ENCODE results near the gene MSRB1. TPM values are rescaled to one million over a fixed set of nuclear protein-coding genes. Genes with fewer than 3 reads are reported as not detected.
"Not testable (repeated sequence)": the region's sequence is repeated elsewhere in the genome, so short reads cannot be mapped to it uniquely, and the experiment has no call there.

Gene MSRB1
- total RNA-seq, 1 experiment from 2014 or later = 116 TPM

DNA sequence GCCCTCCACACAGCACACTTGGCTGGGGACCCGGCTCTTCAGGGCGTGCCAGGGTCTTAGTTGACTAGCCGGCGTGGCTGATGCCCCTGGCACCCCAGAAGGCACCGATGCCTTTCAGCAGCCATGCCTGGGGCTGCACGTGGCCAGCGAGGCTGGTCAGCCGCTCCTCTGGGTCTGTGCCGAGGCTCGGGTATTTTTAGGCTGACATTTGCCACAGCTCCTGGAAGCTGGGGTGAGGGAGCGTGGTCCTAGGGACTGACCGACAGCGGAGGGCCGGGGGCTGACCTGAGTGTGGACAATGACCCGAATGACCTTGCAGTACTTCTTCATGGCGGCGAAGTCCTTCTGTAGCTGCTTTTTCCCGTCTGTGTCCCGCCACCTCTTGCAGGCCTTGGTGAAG lies 7.6 kb upstream of the MSRB1 start:
- H3K4me3 ChIP-seq = no peak overlapping the region
- no peaks in the 10 kb centered on the region for H3K36me3 ChIP-seq
- no peaks in the 10 kb centered on the region for H3K9me3 ChIP-seq
- DNase-seq = no peak
- H3K27me3 ChIP-seq = no peaks in the 10 kb centered on the region

DNA sequence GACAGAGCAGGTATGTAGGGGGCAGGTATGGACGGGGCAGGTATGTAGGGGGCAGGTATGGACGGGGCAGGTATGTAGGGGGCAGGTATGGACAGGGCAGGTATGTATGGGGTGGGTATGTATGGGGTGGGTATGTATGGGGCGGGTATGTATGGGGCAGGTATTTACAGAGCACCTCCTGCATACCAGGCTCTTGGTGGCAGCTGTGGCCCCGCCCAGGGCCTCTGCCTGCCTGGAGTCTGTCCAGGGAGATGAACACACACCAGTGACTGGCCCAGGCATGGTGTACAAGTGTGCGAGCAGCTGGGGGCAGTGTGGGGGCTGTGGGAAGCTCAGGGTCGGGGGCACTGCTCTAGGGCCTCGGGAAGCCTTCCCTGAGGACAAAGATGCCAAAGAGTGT lies 7.0 kb upstream of the MSRB1 start:
- no peak for DNase-seq
- Histone ChIP-seq H3K9me3 (no peaks in the 10 kb centered on the region), H3K4me3 (no peak overlapping the region), H3K27me3 (no peaks in the 10 kb centered on the region), H3K36me3 (no peaks in the 10 kb centered on the region)

DNA sequence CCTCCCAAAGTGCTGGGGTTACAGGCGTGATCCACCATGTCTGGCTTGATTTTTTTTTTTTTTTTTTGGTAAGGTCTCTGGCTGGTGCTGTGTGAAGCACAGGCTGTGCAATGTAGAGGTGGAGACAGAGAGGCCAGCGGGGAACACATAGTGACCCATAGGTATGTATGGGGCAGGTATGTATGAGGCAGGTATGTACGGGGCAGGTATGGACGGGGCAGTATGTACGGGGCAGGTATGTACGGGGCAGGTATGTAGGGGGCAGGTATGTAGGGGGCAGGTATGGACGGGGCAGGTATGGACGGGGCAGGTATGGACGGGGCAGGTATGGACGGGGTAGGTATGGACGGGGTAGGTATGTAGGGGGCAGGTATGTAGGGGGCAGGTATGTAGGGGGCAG lies 6.5 kb upstream of the MSRB1 start:
- Histone ChIP-seq H3K36me3 (no peaks in the 10 kb centered on the region), H3K9me3 (no peaks in the 10 kb centered on the region), H3K27me3 (no peaks in the 10 kb centered on the region), H3K4me3 (no peak overlapping the region)
- DNase-seq = no peak

DNA sequence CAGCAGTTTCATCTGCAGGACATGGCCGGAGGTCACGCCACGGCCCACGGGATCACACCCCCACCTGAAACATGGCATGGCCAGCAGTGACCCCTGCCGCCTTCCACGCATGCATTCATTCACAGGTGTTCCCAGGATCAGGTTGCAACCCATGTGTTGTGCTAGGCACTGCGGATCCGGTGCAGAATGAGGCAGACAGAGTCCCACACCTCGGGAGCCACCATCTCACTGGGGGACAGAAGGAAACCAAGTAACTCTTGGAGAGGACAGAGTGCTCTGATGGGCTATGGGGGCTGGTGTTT lies 4.3 kb upstream of the MSRB1 start:
- H3K4me3 ChIP-seq = no peak overlapping the region
- no peak for DNase-seq
- no peaks in the 10 kb centered on the region for H3K27me3 ChIP-seq
- H3K36me3 ChIP-seq = no peaks in the 10 kb centered on the region
- no peaks in the 10 kb centered on the region for H3K9me3 ChIP-seq

DNA sequence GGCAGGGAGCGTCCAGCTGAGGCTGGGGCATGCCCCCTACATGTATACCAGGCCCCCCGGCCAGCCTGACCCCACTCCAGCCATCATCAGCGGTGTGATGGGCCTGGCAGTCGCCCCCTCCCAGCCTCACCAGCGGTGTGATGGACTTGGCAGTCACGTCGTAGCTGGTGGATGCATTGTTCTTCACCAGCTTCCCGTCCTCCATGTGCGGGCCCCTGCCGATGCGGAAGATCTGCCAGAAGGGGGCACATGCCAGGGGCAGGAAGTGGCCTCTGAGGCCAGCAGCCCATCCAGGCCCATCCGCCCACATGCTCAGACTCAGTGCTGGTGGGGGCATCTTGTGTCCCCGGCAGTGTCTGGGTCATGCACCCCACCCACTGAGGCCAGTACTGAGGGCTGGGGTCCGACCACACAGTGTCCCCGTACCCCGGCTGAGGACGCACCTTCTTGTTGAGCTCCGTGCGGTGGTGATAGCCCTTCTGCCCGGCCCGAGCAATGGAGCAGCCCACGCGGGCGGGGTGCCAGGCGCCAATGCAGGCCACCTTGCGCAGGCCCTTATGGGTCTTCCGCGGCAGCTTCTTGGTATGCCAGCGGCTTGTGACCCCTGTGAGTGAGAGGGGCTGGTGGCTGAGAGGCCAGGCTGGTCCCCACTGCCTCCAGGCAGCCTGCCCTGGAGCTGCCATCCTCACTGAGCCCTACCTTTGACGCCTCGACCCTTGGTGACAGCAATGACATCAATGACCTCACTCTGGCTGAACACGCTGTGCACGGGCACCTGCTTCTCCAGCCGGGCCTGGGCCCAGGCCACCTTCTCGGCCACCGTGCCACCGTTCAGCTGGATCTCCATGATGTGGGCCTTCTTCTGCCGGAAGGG lies 3.7 kb upstream of the MSRB1 start:
- Histone ChIP-seq H3K36me3 (no peaks in the 10 kb centered on the region), H3K4me3 (no peak overlapping the region), H3K27me3 (no peaks in the 10 kb centered on the region), H3K9me3 (no peaks in the 10 kb centered on the region)
- DNase-seq = no peak

DNA sequence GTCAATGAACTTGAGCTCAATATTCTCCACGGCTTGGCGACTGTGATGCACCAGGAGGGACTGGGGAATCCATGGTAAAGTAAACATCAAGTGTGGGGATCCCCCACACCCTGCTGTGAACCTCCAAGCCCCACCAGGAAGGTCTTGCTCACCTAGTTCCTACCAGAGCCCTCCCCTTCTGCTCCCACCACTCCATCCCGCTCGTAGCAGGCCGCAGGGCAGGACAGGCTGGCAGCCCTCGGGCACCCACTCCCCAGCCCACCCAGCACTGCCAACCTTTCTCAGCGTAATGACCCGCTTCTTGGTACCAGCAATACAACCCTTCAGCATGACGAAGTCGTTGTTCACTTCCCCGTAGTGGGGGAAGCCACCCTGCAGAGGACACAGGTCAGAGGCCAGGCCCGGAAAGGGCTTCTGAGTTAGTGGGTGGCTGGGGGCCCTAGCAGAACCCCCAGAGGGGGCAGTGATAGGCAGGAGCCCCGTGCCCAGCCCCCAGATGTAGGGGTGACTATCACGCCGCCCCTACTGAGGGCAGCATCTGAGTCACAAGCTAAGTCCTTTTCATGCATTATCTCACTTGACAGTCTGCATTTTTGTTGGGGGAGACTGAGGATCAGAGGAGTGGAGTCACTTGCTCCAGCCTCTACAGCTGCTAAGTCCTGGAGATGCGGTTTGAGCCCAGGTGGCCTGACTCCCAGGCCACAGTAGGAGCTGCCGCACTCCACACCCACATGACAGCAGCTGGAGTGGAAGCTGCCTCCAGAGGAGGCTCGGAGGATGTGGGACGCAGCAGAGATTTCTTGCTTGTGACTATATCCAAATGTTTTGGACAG lies 2.8 kb upstream of the MSRB1 start:
- no peak for DNase-seq
- no peaks in the 10 kb centered on the region for H3K27me3 ChIP-seq
- peaks cover 3% of the 10 kb centered on the region for H3K36me3 ChIP-seq
- no peaks in the 10 kb centered on the region for H3K9me3 ChIP-seq
- H3K4me3 ChIP-seq = no peak overlapping the region

DNA sequence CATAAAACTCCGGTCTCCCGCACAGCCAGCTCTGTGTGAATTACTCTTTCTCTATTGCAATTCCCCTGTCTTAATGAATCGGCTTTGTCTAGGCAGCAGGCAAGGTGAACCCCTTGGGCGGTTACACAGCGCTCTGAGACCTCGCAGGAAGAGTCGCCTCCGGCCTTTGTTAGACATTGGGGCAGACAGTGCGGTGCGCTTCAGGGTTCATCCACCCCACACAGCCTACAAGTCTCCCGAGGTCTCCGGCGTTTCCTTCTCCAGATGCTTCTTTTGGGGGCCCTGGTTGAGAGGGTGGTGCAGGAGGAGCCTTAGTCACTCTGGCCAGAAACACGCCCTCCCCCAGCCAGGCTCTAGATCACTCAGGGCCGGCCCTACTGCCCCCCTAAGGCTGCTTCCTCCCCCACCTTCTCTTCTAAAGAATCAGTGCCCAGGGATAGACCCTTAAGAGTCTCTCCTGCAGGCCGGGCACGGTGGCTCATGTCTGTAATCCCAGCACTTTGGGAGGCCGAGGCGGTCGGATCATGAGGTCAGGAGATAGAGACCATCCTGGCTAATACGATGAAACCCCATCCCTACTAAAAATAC lies 1.7 kb upstream of the MSRB1 start:
- no peak for DNase-seq
- H3K27me3 ChIP-seq = no peaks in the 10 kb centered on the region
- H3K36me3 ChIP-seq = peaks cover 14% of the 10 kb centered on the region
- H3K9me3 ChIP-seq = no peaks in the 10 kb centered on the region
- H3K4me3 ChIP-seq = no peak overlapping the region

DNA sequence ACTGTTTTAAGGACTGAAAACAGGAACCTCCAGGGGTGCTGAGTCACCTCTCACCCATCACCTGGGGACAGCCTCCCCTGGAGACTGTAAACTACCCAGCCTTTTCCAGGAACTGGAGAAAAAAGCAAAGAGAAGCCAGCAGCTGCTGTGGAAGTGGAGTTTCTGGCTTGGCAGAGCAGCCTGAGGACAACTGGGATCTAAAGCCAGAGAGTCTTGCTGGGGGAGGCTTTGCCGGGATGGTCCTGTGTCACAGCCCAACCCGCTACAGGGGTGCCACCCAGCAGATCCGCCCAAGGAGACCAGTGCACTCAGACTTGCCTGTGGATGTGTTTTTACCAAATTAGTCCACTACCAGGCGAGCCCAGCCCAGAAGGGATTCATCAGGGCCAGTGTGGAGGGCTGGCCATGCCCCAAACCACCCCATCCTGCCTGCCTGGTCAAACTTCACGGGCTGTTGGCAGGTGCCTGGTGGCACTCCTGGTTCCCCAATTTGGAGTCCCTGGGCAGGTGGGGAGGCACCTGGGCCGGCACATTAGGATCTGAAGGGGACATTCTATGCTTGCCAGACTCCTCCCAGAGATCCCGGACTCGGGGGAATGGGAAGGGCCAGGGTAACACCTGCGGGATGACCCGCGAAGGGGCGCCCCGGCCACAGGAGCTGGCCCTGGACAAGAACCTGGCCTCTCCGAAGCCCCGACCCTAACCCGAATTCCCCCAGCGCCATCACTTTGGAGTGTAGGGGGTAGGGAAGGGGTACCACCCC lies 771 bp downstream of the MSRB1 start:
- H3K9me3 ChIP-seq = no peaks in the 10 kb centered on the region
- no peaks in the 10 kb centered on the region for H3K27me3 ChIP-seq
- DNase-seq = no peak
- H3K36me3 ChIP-seq = peaks cover 37% of the 10 kb centered on the region
- peak overlapping the region; percentile 86 for H3K4me3 ChIP-seq

DNA sequence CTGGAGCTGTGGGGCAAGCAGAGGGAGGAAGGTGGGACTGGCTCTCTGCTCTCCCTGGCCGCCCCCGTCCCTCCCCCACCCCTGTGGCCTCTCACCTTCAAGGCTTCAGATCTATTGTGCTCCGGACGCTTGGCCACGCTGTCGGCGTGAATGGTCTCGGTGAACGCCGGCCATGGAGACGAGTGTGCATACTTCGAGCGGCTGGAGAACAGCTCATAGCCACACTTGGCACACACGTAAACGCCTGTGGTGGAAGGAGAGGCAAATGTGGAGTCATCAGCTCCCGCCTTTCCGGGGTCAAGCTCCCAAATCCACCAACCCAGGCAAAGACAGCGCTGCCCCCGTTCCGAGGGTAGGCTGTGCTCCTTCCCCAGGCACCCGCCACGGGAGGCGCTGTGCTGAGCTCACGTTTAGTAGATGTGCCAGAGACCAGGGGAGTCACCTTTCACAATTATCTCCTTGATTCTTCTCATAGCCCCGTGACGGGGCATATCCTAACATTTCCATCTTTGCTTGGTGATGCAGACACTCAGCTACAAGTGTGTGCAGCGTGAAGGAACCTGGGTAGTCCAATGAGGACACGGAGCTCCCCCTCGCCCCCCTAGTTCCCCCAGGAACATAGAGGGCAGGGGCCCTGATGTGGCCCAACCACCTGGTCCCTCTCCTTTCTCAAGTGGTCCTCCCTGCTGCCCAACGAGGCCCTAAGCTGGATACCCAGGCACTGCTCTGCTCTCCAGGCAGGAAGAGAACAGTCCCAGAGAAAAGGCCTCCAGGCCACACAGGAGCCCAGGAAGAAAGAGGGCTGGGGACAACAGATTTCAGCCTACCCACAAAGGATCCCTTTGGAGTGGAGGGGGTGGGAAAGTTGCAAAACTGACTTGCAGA lies 1.6 kb downstream of the MSRB1 start:
- H3K4me3 ChIP-seq = peak overlapping the region; percentile 86

DNA sequence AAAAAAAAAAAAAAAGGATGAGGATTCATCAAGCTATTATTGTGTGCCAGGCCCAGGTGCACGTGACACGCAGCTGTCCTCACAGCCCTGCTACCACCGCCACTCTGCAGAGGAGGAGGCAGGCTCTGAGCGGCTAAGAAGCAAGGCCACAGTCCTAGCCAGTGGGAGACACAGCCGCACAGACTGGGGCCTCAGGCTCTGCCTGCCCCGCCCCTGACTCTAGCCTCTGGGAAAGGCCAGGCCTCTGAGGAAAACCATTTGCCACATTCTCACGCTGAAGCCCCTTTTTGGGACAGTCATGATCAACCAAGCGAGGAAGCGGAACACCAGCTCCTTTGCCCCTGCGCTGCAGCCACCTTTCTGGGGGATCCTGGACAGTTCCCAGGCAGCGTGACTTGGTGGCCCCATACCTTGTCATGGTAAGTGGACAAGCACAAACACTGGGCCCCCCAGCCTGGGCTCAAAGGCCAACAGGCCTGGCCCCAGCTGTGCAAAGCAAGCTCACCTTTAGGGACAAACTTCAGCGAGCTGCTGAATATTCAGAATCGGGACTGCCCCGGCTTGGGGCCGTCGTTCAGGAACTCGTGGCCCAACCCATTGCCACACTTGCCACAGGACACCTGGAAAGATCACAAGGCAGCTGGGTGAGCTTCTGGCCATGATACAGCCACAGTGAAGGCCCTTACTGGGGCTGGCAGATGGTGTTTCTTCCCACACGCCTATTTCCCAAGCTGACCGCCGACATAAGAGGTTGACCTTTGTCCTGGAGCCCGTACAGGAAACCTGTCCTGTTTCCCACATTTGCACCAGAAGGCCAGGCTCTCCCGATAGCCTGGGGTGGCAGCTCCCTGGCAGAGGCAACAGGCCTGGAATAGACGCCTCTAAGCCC lies 2.5 kb downstream of the MSRB1 start:
- peaks cover 40% of the 10 kb centered on the region for H3K36me3 ChIP-seq
- H3K9me3 ChIP-seq = no peaks in the 10 kb centered on the region
- DNase-seq = no peak
- H3K27me3 ChIP-seq = no peaks in the 10 kb centered on the region
- peak overlapping the region; percentile 86 for H3K4me3 ChIP-seq

More for the DNA sequence above, 1.6 kb downstream of the MSRB1 start:
- no peaks in the 10 kb centered on the region for H3K27me3 ChIP-seq
- no peaks in the 10 kb centered on the region for H3K9me3 ChIP-seq
- peak; percentile 97 for DNase-seq
- peaks cover 40% of the 10 kb centered on the region for H3K36me3 ChIP-seq

DNA sequence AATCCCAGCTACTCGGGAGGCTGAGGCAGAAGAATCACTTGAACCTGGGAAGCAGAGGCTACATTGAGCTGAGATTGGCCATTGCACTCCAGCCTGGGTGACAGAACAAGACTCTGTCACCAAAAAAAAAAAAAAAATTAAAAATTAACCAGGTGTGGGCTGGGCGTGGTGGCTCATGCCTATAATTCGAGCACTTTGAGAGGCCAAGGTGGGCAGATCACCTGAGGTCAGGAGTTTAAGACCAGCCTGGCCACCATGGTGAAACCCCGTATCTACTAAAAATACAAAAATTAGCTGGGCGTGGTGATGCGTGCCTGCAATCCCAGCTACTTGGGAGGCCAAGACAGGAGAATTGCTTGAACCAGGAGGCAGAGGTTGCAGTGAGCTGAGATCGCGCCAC lies 3.2 kb downstream of the MSRB1 start:
- not testable (repeated sequence) for DNase-seq, H3K27me3 ChIP-seq, H3K4me3 ChIP-seq, H3K9me3 ChIP-seq
- peaks cover 40% of the 10 kb centered on the region for H3K36me3 ChIP-seq

DNA sequence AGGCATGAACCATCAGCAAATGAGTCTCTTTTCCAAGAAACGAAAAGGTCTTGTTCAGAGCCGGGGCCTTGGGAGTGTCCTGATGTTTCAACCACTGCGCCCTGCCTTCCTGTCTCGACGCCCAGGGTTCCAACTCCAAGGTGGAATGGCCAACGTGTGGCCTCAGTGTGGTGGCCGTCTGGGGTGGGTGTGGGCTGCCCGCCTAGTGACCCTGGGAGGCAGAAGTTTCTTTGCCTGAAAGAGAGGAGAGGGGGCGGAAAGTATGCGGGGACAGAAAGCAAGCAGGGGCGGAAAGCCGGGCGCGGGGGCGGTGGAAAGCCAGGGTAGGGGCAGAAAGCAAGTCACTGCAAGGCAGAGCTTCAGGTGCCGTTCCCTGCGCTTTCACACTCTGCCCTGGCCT lies 4.1 kb downstream of the MSRB1 start:
- Histone ChIP-seq H3K27me3 (no peaks in the 10 kb centered on the region), H3K4me3 (no peak overlapping the region), H3K36me3 (peaks cover 40% of the 10 kb centered on the region), H3K9me3 (no peaks in the 10 kb centered on the region)
- DNase-seq = no peak

DNA sequence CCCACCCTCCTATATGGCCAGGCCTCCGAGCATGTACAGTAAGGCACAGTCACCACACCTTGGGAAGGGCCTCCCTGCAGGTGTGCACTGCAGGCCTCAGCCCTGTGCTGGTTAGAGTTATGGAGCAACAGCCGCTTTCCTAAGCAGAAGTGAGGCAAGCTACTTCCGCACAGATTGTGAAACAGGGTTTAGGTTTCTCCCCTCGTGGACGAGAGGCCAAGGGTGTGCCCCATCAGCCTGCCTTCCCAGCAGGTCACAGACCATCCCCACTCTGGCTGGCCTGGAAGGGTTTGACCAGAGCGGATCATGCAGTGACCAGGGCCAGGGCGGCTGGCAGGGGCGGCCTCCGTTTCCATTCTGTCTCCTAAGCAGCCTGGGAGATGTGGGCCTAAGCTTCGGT lies 4.7 kb downstream of the MSRB1 start:
- H3K36me3 ChIP-seq = peaks cover 40% of the 10 kb centered on the region
- no peaks in the 10 kb centered on the region for H3K27me3 ChIP-seq
- no peak overlapping the region for H3K4me3 ChIP-seq
- no peaks in the 10 kb centered on the region for H3K9me3 ChIP-seq
- no peak for DNase-seq

DNA sequence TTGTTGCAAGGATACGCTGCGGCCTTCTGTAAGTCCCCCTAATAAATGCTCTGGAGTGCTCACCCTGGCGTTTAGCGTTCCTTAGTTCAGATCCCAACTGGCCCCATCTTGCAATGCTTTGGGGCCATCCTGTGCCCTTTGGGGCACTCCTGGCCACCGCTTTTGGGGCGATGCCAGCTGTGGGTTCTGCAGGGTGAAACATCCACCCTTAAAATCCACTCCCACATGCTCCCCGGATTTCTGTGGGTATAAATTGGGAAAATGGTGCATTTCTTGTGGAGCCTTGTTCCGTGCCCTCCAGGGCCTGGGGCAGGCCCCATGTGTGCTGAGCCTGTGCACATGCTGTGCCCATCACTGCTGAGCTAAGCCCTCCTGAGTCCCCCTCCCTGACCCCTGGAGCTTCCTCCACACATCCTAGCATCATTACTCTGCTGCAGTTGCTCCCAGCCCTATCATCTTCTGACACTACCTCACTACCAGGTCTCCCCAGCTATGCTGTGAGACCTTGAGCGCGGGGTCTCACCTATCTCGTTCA lies 6.0 kb downstream of the MSRB1 start:
- Histone ChIP-seq H3K9me3 (no peaks in the 10 kb centered on the region), H3K36me3 (peaks cover 40% of the 10 kb centered on the region), H3K4me3 (no peak overlapping the region), H3K27me3 (no peaks in the 10 kb centered on the region)
- no peak for DNase-seq

DNA sequence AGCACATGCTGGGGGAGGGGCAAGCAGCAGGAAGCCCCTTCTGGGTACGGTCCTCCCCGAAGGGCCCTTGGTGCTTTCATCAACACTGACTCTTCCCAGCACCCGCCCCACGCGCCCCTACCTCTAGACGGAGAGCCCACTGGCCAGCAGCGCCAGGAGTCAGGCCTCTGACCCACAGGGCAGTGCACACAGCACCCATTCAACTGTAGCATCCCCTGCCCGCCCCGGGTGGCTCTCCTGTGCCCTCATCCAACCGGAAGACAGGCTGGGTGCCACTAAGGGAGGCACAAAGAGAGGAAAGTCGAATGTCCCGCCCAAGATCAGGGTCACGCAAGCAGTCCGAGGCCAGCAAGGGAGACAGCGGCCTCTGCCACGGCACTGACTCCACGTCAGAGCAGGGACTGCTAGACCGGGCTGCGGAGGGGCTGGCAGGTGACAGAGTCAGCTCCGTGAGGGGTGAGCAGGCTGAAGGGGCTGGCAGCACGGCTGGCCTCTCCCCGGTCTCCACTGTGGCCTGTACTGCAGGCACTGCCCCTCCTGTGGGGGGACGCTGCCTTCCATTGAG lies 9.8 kb downstream of the MSRB1 start:
- DNase-seq = no peak
- Histone ChIP-seq H3K9me3 (no peaks in the 10 kb centered on the region), H3K27me3 (no peaks in the 10 kb centered on the region), H3K36me3 (peaks cover 11% of the 10 kb centered on the region), H3K4me3 (no peak overlapping the region)
